GM19395 (cell line): ENCODE results near the gene SOCS7.

Experiments used
- ATAC-seq: cut with Tn5 transposase; IDR thresholded peaks from one replicate; pipeline ENCODE4 v1.9.1; 2021; ENCODE audit warnings: mild to moderate bottlenecking, moderate library complexity; ENCODE audit not compliant: unreplicated experiment

Gene SOCS7, protein sequence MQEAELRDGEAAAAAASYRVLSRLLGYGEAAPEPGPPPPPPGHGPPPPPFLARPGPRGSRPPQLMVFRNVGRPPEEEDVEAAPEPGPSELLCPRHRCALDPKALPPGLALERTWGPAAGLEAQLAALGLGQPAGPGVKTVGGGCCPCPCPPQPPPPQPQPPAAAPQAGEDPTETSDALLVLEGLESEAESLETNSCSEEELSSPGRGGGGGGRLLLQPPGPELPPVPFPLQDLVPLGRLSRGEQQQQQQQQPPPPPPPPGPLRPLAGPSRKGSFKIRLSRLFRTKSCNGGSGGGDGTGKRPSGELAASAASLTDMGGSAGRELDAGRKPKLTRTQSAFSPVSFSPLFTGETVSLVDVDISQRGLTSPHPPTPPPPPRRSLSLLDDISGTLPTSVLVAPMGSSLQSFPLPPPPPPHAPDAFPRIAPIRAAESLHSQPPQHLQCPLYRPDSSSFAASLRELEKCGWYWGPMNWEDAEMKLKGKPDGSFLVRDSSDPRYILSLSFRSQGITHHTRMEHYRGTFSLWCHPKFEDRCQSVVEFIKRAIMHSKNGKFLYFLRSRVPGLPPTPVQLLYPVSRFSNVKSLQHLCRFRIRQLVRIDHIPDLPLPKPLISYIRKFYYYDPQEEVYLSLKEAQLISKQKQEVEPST

DNA sequence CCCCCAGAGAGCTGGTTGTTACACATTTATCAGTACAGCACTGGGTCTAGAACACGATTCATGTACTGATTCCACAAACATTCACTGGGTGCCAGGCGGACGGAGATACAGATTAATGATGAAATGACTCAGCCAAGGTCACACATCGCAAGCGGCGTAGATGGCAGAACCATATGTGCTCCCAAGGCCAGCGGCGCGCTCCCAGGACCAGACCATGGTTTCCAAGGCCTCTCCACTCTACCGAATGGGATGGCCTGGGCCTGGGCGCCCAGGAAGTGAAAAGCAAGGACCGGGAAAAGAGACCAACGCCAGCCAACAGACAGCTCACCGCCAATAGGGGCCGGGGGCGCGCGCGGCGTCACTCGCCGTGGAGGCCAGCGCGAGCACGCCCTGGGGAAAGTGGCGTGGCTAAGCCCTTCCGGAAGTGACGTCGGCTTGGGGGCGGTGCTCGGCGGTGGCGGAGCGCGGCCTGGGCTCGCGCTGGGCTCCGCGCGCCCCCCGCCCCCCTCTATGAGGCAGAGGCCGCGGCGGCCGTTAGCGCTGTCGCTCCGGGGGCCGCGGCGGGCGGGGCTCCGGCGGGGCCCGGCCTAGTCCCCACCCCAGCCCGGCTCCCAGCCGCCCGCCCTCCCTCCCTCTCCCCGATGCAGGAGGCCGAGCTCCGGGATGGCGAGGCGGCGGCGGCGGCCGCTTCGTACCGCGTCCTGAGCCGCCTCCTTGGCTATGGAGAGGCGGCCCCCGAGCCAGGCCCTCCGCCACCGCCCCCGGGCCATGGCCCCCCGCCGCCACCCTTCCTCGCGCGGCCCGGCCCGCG is at the start of gene SOCS7:
Gene SOCS7, plus strand, starts transcription at position 433 of the 811 bp plus-strand sequence. Its CDS starts 209 bp downstream, at position 642.
- ATAC-seq, result peak; percentile 85

DNA sequence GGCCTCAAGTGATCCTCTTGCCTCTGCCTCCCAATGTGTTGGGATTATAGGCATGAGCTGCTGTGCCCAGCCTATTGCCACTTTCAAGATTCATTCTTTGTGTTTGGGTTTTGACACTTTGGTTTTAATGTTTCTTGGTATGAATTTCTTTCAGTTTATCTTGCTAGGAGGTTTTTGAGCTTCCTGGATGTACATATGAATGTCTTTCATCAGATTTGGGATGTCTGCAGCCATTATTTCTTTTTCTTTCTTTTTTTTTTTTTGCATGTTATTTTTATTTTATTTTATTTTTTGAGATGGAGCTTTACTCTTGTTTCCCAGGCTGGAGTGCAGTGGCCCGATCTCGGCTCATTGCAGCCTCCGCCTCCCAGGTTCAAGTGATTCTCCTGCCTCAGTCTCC is 36.1 kb upstream of the SOCS7 start:
- no peak for ATAC-seq

DNA sequence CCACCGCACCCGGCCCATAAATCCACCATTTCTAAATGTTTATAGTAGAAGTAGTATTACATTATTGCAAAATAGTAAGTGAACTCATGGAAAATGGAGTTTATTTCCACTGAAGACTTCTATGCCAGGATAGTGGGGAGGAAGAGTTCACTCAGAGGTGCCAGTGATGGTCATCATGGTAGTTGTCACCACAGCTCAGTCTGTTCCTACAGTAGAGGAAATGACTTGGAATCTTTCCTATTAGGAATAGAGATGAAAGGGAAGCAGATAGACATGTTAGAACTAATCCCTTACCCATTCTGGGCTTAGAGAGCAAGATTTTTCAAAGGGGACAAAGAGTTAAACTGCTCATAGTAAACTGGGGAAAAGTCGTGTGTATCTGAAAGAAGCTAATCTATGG is 34.6 kb upstream of the SOCS7 start:
- ATAC-seq, result no peak

DNA sequence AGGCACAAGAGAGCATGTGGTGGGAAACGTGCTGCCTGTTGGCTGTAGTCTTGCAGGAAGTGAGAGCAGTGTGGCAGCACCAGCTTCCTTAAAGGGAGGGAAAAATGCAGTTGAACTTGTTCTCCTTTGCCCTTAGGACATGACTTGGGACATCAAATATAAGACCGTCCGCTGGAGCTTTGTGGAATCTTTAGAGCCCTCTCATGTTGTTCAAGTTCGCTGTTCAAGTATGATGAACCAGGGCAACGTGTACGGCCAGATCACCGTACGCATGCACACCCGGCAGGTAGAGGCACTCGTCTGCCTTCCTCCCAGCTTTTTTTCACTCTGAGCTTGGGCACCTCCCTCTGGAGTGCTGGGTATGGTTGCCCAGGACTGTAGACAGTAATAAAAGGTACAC is 31.2 kb upstream of the SOCS7 start:
- no peak for ATAC-seq

DNA sequence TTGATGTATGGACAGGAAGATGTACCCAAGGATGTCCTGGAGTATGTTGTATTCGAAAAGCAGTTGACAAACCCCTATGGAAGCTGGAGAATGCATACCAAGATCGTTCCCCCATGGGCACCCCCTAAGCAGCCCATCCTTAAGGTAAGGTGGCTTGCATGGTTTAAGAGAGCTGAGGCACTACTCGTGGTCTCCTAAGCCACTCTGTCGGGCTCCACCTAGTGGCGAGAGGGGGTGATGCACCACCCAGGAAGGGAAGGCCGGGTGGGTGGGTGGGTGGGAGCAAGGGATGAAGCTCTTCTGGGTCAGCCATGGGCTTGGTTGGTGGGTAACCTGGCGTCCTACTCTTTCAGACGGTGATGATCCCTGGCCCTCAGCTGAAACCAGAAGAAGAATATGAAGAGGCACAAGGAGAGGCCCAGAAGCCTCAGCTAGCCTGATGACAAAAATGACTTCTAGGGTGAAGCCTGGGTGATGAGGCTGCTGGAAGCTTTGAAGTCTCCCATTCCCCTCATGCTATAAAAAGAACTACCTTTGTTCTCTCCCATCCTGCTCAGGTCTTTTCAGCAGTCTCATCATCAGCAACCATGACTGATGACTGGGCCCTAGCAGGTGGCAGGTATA is 29.4 kb upstream of the SOCS7 start:
- no peak for ATAC-seq

DNA sequence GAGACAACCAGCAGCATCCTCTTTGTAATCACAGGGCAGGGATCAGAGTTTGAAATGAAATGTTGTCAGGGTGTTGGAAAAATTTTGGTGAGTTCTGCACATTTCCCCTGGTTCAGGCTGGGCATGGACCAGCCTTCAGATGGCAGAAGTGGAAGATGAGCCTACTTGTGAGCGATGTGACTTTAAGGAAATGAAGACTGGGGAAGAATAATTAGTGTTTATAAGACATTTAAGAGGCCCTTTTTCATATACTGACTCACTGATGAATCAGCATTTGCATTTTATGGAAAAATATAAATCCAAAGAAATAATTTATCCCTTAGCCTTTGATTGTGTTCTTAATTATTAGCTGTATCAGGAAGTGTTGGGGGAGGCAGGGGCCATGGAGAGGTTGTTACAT is 28.7 kb upstream of the SOCS7 start:
- ATAC-seq, result no peak

DNA sequence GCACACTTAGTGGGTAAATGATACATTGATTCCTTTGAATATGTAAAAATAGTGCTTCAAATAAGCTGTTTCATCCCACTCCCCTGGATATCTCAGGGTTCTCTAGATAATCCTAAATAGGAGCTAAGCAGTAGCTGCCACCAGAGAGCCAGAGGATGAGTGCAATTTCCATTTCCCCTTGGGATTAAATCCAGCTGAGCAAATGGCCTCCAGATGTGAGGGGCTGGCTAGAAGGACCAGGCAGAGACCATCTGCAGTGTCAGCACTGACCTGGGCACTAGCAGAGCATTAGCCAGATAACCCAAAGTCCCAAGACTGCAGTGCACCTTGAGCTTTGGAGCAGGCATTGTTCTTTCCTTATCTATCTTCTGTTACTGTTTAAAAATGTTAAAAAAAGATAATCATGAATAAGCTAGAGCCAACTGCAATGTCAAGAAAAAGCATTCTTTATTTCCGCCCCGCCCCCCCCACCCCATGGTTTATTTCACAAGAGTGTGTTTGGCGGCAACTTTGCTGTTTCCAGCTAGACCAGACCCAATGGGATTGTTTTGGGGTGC is 27.4 kb upstream of the SOCS7 start:
- no peak for ATAC-seq

DNA sequence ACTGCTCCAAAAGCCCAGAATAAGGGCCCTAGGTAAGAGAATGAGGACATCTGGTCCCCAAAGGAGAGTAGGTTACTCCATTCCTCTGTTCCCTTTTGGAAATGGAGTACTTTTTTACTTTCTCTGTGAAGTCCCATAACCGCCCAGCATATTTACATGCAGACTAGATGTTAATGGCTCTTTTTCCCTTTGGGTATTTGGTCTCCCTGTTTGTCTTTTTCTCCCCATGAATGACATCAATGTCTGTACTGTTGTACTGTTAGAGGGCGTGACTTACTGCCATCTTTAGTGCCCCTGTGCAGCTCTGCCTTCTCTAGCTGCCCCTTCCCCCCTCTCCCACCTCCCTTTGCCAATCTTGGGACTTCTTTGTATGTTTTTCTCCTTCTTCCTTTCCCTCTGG is 26.9 kb upstream of the SOCS7 start:
- ATAC-seq, result no peak

DNA sequence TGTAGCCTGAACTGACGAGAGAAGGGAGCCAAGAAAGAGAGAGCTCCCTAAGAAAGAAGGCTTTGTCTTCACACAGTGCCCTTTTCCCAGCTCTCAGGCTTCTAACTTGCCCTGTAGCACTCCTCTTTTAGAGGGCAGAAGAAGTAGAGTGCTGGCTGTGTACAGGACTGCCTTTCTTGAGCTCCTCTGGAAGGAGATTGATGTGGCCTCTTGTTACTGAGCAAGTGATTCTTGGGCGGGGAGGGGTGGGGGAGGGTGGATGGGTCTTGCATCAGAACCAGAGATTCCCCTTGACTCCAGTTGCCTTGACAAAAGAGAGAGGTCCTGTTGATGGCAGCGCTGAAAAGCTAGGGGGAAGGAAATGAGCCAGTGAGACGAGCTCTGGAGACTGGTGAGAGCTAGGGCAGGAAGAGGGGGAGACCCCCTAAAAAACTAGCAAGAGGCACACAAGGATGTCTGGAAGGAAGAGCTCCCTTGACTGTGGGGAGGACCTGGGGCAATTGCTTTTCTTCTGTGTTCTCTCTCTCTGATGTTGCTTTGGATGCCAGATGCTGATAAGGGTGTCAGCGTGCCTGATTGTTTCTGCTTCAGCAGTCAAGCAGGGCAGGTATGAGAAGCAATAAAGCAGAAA is 26.3 kb upstream of the SOCS7 start:
- no peak for ATAC-seq

DNA sequence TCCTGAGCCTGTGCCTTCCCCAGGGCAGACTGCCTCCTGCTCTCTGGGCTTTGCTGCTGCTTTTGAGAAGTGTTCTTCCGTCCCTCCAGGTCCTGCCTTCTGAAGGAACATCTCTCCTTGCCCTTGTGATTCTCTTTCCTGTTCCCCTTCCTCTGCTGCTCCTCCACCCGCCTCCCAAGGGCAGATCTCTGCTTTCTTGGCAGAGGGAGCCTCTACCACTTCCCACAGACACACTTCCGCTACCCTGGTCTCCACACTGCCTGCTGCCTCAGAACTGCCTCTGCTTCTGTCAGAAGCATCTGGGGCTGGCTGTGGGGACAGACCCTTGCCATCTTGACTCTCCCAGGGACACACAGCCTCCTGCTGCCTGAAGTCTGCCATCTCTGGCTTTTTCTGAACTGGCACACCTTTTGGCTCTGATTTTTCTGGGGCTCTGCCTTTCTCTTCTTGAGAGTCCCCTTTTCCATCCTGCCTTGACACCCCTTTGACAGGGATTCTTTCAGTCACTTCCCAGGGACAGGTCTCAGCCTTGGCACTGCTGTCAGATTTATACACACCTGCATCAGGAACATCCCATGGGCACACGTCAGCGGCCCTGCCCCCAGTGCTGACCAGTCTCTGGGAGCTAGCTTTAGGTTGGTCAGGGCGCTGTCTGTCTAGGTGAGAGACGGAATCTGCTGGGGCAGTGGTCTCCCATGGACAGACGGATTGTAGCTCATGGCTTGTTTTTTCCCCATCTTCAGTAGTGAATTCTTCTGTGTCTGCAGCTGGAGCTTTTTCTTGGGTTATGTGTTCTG is 24.4 kb upstream of the SOCS7 start:
- ATAC-seq, result no peak

DNA sequence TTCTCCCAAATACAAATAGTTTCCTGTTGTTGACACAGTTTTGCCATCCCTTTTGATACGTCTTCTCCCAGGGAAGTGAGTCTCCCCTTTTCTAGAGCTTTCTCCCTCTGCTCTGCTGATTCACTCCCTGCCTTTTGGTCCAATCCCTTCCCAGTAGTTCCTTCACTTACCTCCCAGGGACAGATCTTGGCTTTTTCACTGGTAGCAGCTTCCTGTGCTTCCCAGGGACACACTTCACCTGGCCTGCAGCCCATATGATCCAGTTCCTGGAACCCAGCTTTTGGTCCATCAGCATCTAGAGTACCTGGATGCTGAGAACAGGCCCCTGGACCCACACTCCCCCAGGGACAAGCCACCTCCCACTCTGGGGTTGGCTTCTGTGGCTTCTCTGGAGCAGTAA is 23.7 kb upstream of the SOCS7 start:
- ATAC-seq, result no peak

DNA sequence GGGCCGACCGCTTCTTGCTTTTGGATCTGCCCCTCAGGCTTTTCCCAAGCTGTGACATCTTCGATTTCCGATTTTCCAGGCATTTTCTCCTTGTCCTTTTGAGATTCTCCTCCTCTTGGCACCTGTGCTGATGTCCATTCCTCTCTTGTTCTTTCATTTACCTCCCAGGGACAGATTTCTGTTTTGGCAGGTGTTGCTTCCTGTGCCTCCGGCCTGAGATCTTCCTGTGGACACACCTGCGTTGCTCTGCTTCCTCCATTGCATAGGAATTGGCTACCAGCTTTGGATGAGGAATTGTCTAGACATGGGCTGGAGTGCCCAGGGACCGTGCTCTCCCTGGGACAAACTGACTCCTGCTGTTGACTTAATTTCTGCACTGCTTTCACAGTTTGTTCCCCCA is 23.0 kb upstream of the SOCS7 start:
- ATAC-seq, result no peak

DNA sequence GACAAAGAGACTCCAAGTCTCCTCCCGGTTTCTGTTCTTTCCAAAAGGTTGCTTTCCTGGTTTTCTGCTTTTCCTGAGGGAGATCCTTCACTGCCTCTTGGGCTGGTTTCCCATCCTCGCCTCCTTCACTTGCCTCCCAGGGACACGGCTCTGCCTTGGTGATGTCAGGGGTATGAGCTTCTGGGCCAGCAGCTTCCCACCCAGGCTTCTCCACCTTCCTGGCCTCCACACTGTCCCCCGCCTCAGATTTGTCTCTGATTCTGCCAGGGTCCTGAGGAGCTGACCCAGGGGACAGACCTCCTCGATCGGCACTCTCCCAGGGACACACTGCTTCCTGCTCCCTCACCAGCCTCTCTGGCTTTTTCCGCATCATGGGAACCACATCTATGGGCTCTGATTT is 22.4 kb upstream of the SOCS7 start:
- ATAC-seq, result no peak

DNA sequence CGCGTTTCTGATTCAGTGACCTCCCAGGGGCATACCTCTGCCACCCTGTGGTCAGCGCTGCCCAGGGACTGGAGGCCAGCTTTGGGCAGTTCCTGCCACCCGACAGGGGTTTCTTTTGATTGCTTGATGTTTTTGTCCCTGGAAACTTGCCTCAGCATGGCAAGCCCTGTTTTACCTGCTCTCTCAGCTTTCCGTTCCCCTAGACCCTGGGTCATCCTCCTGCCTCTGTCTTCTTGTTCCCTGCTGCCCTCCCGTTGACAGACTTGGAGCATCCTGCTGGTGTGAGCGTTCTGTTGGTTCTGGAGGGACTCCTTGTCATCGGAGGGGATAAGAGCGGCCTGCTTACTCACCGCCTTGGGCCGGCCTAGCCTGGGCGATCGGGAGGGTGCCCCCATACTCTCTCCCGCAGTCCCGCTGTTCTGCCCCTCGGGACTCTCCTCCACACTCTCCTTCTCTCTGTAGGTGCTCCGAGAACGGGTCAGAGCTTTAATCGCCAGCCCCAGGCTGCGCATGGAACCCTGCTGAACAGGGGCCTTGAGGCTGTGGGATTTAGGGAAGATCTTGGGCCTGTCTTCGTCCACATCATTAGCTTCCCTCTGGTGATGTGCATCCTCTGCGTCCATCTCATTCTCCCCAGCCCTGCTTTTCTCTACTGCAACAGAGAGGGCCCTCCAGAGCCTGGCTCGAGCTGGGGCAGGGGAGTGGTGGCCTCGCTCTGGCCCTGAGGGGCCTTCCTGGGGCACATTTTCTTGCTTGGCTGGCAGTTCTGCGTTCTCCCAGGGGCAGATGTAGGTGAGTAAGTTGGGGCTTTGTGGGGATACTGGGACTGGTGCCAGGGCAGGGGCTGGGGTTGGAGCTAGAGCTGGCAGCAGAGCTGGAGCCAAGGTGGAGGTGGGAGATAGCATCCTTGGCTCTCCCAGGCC is 21.6 kb upstream of the SOCS7 start:
- ATAC-seq, result no peak

DNA sequence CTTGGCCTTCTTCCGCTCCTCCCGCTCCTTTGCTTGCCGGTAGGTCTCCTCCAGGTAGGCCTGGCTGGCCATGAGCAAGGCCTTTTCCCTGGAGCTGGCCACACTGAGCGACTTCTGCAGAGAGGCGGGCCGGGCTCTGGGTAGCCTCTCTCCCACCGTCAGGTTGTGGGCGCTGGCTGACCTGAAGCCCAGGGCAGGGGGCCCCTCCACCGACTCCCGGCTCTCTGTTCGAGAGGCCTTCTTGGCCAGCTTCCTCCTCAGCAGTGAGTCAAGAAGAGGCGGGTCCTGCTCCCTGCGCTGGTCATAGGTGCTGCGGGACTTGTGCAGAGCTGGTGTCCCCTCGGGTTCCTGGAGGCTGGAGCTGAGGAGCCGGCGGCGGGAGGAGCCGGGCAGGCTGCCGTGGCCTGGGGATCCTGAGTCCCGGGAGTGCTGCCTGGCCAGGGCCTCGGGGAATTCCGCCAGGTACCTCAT is 20.7 kb upstream of the SOCS7 start:
- no peak for ATAC-seq

DNA sequence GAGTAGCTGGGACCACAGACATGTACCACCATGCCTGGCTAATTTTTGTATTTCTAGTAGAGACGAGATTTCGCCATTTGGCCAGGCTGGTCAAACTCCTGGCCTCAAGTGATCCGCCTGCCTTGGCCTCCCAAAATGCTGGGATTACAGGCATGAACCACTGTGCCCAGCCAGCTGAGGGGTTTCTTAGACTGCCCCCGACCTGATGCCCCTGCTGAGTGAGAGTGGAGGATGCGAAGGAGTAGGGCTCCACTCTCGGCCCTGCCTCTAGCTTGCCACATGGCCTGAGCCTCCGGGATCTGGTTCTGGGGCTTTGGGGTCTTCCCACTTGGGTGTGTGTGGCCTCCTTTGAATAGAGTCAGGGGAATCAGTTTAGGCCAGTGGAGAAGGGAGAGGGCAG is 18.9 kb upstream of the SOCS7 start:
- no peak for ATAC-seq

DNA sequence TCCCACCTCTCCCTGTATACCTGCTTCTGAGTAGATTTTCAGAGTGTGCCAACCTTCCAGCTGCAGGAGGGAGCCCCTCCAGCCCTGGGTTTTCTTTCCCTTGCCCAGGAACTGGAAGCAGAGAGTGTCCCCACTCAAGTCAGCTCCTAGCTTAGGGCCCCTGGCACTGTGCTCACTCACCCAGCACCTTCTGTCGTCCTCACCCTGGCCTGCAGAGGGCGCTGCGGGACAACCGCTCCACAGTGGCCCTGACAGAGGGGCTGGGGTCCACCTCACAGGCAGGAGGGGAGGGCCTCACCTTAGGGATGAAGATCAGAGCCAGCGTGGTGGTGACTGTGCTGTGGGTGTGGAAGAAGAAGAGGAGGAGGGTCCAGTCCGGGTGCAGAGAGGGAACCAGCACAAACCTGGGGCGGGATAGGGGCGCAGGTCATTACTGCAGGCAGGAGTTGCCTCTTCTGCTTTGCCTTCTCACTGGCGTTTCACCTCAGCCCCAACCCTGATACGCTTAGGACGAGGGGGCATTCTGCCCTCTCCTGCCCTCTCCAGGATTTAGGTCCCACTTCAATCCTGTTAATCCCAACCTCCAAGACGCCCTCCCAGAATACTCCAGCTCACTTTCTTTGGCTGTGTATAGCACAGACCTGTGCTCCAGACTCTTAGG is 17.9 kb upstream of the SOCS7 start:
- no peak for ATAC-seq
